ENCODE measurements around the gene SRI.

DNA sequence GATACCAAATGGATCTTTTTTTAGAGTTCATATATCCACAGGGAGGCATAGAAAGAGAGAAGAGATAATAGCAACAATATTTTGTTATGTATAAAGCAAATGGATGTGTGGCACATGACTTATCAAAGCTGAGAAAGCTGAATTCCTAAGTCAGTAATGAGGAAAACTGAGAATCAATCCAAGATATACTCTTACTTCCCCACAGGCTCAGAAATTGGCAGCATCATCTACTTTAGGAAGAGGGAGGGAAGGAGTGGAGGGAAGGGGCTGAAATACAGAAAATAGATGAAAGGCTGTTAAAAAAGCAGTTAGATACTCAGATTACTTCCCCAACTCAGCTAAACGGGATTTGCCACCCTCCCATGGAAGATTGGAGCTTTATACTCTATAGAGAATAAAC is 63.5 kb downstream of the SRI start:
- no peak for TF ChIP-seq POLR2A (IDR thresholded peaks at IDR 0.05)
- TF ChIP-seq, protein P1, sequence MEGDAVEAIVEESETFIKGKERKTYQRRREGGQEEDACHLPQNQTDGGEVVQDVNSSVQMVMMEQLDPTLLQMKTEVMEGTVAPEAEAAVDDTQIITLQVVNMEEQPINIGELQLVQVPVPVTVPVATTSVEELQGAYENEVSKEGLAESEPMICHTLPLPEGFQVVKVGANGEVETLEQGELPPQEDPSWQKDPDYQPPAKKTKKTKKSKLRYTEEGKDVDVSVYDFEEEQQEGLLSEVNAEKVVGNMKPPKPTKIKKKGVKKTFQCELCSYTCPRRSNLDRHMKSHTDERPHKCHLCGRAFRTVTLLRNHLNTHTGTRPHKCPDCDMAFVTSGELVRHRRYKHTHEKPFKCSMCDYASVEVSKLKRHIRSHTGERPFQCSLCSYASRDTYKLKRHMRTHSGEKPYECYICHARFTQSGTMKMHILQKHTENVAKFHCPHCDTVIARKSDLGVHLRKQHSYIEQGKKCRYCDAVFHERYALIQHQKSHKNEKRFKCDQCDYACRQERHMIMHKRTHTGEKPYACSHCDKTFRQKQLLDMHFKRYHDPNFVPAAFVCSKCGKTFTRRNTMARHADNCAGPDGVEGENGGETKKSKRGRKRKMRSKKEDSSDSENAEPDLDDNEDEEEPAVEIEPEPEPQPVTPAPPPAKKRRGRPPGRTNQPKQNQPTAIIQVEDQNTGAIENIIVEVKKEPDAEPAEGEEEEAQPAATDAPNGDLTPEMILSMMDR (IDR thresholded peaks at IDR 0.05), result no peak
